Nephron (organoid): Measurements from ENCODE around the gene KCNT1.

Experiments
- H3K27ac Mint-ChIP-seq, 3 experiments: 2 replicates each; pipeline ENCODE4 v1.8.0; 2020; ENCODE audit warnings: mixed read lengths in 3 of 3, mild to moderate bottlenecking in 2 of 3, moderate library complexity in 1 of 3
- H3K27me3 Mint-ChIP-seq: 2 replicates; pipeline ENCODE4 v1.8.0; 2021; ENCODE audit warnings: low read depth, mild to moderate bottlenecking, moderate library complexity, mixed read lengths
- H3K36me3 Mint-ChIP-seq: 2 replicates; pipeline ENCODE4 v1.8.0; 2020; ENCODE audit warnings: low read depth, mixed read lengths
- H3K4me1 Mint-ChIP-seq: 2 replicates; pipeline ENCODE4 v1.8.0; 2020; ENCODE audit warnings: mixed read lengths
- H3K4me3 Mint-ChIP-seq, 3 experiments: 2 replicates each; pipeline ENCODE4 v1.8.0; 2020; ENCODE audit warnings: mild to moderate bottlenecking in 3 of 3, mixed read lengths in 3 of 3, moderate library complexity in 2 of 3
- H3K9me3 Mint-ChIP-seq: 2 replicates; pipeline ENCODE4 v1.8.0; 2020; ENCODE audit warnings: mixed read lengths
- TF ChIP-seq, protein P1 (sequence below), 3 experiments: fragments of 200-600 bp; sonication (generic); IDR thresholded peaks; one replicate each; pipeline ENCODE4 v1.5.0; 2021; ENCODE audit warnings: antibody characterized with exemption in 3 of 3; ENCODE audit not compliant: unreplicated experiment in 3 of 3

Gene KCNT1

GRCh38 chr9:135716045-135716444 is 14.1 kb downstream of the KCNT1 start:
- TF ChIP-seq, protein P1, sequence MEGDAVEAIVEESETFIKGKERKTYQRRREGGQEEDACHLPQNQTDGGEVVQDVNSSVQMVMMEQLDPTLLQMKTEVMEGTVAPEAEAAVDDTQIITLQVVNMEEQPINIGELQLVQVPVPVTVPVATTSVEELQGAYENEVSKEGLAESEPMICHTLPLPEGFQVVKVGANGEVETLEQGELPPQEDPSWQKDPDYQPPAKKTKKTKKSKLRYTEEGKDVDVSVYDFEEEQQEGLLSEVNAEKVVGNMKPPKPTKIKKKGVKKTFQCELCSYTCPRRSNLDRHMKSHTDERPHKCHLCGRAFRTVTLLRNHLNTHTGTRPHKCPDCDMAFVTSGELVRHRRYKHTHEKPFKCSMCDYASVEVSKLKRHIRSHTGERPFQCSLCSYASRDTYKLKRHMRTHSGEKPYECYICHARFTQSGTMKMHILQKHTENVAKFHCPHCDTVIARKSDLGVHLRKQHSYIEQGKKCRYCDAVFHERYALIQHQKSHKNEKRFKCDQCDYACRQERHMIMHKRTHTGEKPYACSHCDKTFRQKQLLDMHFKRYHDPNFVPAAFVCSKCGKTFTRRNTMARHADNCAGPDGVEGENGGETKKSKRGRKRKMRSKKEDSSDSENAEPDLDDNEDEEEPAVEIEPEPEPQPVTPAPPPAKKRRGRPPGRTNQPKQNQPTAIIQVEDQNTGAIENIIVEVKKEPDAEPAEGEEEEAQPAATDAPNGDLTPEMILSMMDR (IDR thresholded peaks at IDR 0.05; ENCODE audit: unreplicated experiment in 3 of 3), result no peak
- no peaks in the 10 kb centered on the region for H3K36me3 Mint-ChIP-seq
- H3K27me3 Mint-ChIP-seq, result peaks cover 67% of the 10 kb centered on the region
- no peak overlapping the region for H3K4me3 Mint-ChIP-seq
- H3K4me1 Mint-ChIP-seq, result no peaks in the 10 kb centered on the region
- H3K27ac Mint-ChIP-seq, result no peak overlapping the region
- no peaks in the 10 kb centered on the region for H3K9me3 Mint-ChIP-seq

GRCh38 chr9:135717410-135717809 is 15.4 kb downstream of the KCNT1 start:
- H3K9me3 Mint-ChIP-seq, result no peaks in the 10 kb centered on the region

GRCh38 chr9:135718616-135719015 is 16.6 kb downstream of the KCNT1 start:
- Mint-ChIP-seq H3K9me3 (no peaks in the 10 kb centered on the region), H3K27ac (no peak overlapping the region), H3K36me3 (no peaks in the 10 kb centered on the region), H3K4me1 (no peaks in the 10 kb centered on the region), H3K27me3 (peaks cover 42% of the 10 kb centered on the region), H3K4me3 (no peak overlapping the region)
- TF ChIP-seq, protein P1 (IDR thresholded peaks at IDR 0.05; ENCODE audit: unreplicated experiment in 3 of 3), result no peak

More at GRCh38 chr9:135717410-135717809, 15.4 kb downstream of the KCNT1 start:
- Mint-ChIP-seq H3K36me3 (no peaks in the 10 kb centered on the region), H3K4me3 (no peak overlapping the region), H3K27me3 (peaks cover 53% of the 10 kb centered on the region), H3K4me1 (no peaks in the 10 kb centered on the region), H3K27ac (no peak overlapping the region)
- TF ChIP-seq, protein P1 (IDR thresholded peaks at IDR 0.05; ENCODE audit: unreplicated experiment in 3 of 3), result no peak

- TF ChIP-seq, protein P1 (IDR thresholded peaks at IDR 0.05; ENCODE audit: unreplicated experiment in 3 of 3), result no peak
- H3K4me1 Mint-ChIP-seq, result no peaks in the 10 kb centered on the region
- no peaks in the 10 kb centered on the region for H3K36me3 Mint-ChIP-seq
Observed at GRCh38 chr9:135719472-135719871, 17.5 kb downstream of the KCNT1 start.

GRCh38 chr9:135722365-135722764 is 20.4 kb downstream of the KCNT1 start:
- no peaks in the 10 kb centered on the region for H3K9me3 Mint-ChIP-seq
- H3K4me1 Mint-ChIP-seq, result no peaks in the 10 kb centered on the region
- peaks cover 17% of the 10 kb centered on the region for H3K27me3 Mint-ChIP-seq
- no peaks in the 10 kb centered on the region for H3K36me3 Mint-ChIP-seq
- TF ChIP-seq, protein P1 (IDR thresholded peaks at IDR 0.05; ENCODE audit: unreplicated experiment in 3 of 3), result no peak
- no peak overlapping the region for H3K27ac Mint-ChIP-seq
- no peak overlapping the region for H3K4me3 Mint-ChIP-seq

More at GRCh38 chr9:135719472-135719871, 17.5 kb downstream of the KCNT1 start:
- H3K27me3 Mint-ChIP-seq, result peaks cover 38% of the 10 kb centered on the region
- no peaks in the 10 kb centered on the region for H3K9me3 Mint-ChIP-seq
- no peak overlapping the region for H3K27ac Mint-ChIP-seq
- no peak overlapping the region for H3K4me3 Mint-ChIP-seq

DNA sequence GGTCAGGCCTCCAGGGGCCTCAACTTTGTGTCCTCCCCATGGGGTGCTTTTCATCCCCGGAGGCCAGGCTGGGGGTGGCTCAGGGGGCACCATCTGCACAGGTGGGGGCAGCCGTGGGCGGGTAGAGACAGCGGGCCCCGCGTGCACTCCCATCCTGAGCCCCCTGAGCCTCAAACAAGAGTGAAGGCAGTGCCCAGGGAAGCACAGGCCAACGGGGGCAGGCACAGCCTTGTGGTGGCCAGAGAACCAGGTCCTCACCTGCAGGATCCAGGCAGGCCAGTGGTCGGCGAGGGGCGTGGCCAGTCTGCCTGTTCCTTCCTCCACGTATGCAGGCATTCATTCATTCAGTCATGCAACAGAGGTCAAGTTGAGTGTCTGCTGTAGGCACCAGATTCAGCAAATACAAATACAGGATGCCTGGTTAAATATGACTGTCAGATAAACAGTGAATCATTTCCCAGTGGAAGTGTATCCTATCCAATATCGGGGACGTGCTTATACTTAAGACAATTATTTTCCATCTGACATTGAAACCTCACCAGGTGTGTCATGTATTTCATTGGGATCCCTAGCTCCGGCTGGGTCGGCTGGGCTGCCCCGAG is 22.3 kb downstream of the KCNT1 start:
- H3K4me3 Mint-ChIP-seq, result no peak overlapping the region
- H3K27me3 Mint-ChIP-seq, result peaks cover 11% of the 10 kb centered on the region
- H3K9me3 Mint-ChIP-seq, result no peaks in the 10 kb centered on the region
- TF ChIP-seq, protein P1 (IDR thresholded peaks at IDR 0.05; ENCODE audit: unreplicated experiment in 3 of 3), result no peak
- no peak overlapping the region for H3K27ac Mint-ChIP-seq
- H3K36me3 Mint-ChIP-seq, result no peaks in the 10 kb centered on the region
- H3K4me1 Mint-ChIP-seq, result no peaks in the 10 kb centered on the region
